HL-60/S4 treated with retinoic acid at 250 ng/mL for 4 days and 3 days (cell line): ENCODE data around the gene RAG2.
"Not testable (repeated sequence)": the region's sequence is repeated elsewhere in the genome, so short reads cannot be mapped to it uniquely, and the experiment has no call there.

Experiments
- in situ Hi-C: fragments of 300-500 bp; cut with MboI; formaldehyde crosslinking; loops from 2 replicates; pipeline ENCODE4 v1.7.0; 2022; ENCODE audit warnings: low sequenced_read_pairs

Gene RAG2

DNA sequence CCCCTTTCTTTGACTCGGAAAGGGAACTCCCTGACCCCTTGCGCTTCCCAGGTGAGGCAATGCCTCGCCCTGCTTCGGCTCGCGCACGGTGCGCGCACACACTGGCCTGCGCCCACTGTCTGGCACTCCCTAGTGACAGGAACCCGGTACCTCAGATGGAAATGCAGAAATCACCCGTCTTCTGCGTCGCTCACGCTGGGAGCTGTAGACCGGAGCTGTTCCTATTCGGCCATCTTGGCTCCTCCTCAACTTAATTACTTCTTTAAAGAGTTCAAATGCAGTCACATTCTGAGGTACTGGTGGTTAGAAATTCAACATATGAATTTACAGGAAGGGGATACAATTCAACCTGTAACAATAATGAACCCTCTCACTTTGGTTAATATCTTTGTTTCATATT lies 40.6 kb downstream of the RAG2 start:
- in situ Hi-C loops = not testable (repeated sequence)

DNA sequence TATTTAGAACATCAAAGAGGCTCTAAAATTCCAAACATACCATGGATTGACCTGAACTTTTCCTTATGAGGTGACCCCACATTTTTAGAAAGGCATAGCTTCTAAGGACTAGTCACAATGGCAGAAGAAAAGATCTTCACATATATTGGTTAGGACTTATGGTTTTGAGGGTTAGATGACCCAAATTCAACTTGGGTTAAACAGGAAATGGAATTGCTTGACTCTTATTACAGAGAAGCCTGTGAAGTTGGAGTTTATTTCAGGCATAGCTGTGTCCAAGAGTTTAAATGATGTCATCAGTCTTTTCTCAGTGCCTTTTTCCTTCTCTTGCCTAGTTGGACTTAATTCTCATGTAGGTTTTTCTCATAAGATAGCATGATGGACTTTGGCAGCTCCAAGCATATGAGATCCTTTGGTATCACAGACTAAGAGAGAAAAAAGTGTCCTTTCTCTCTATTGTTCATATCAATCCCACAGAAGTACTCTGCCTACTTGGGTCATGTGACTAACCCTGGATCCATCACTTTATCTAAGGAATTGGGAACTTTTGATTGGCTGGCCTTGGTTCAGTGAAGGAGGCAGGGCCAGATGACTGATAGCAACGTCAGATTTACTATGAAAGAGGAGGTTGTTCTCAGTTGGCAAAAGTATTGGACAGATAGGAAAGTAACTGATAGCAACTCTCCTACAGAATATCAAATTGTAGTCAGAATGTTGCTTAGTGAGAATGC lies 47.5 kb downstream of the RAG2 start:
- in situ Hi-C loops = no loop called here
